KMS-11 (cell line): ENCODE results near the gene TTLL13.
"Not testable (repeated sequence)": the region's sequence is repeated elsewhere in the genome, so short reads cannot be mapped to it uniquely, and the experiment has no call there.

Experiments
- H2AFZ ChIP-seq: fragments of 200-600 bp; sonication (generic); 2 replicates; pipeline ENCODE4 v1.6.1; 2016; ENCODE audit warnings: antibody characterized with exemption, mixed run types, low read depth
- H3K27ac ChIP-seq: fragments of 200-600 bp; sonication (generic); 2 replicates; pipeline ENCODE4 v1.6.1; 2016; ENCODE audit warnings: mild to moderate bottlenecking, mixed run types
- H3K27me3 ChIP-seq: fragments of 200-600 bp; sonication (generic); 2 replicates; pipeline ENCODE4 v1.6.1; 2017; ENCODE audit warnings: mild to moderate bottlenecking, low read depth, mixed run types, moderate library complexity; ENCODE audit not compliant: insufficient read depth
- H3K36me3 ChIP-seq: fragments of 200-600 bp; sonication (generic); 2 replicates; pipeline ENCODE4 v1.6.1; 2017; ENCODE audit warnings: mild to moderate bottlenecking, mixed run types; ENCODE audit not compliant: insufficient read depth
- H3K4me1 ChIP-seq: fragments of 200-600 bp; sonication (generic); 2 replicates; pipeline ENCODE4 v1.6.1; 2016; ENCODE audit warnings: mild to moderate bottlenecking, low read depth, mixed run types; ENCODE audit not compliant: poor library complexity, severe bottlenecking
- H3K4me2 ChIP-seq: fragments of 200-600 bp; sonication (generic); 2 replicates; pipeline ENCODE4 v1.7.0; 2016; ENCODE audit warnings: mild to moderate bottlenecking, mixed run types
- H3K4me3 ChIP-seq: fragments of 200-600 bp; sonication (generic); IDR thresholded peaks from 2 replicates; pipeline ENCODE4 v1.6.1; 2017; ENCODE audit warnings: low read depth, low read length, mixed read lengths; ENCODE audit not compliant: insufficient read depth
- H3K79me2 ChIP-seq: fragments of 200-600 bp; sonication (generic); 2 replicates; pipeline ENCODE4 v1.6.1; 2016; ENCODE audit warnings: low read depth, mixed run types; ENCODE audit not compliant: insufficient read depth
- H3K9ac ChIP-seq: fragments of 200-600 bp; sonication (generic); 2 replicates; pipeline ENCODE4 v1.6.1; 2016; ENCODE audit warnings: mild to moderate bottlenecking, mixed run types
- H4K20me1 ChIP-seq: fragments of 200-600 bp; sonication (generic); 2 replicates; pipeline ENCODE4 v1.6.1; 2016; ENCODE audit warnings: mild to moderate bottlenecking, mixed run types; ENCODE audit not compliant: insufficient read depth
- CTCF ChIP-seq: fragments of 200-600 bp; sonication (generic); conservative IDR thresholded peaks from 2 replicates; pipeline ENCODE4 v1.6.1; 2017; ENCODE audit warnings: low read depth, mild to moderate bottlenecking, antibody characterized with exemption, low read length, moderate library complexity, mixed read lengths

TTLL13 gene

GRCh38 chr15:90287101-90287500 lies 37.7 kb downstream of the TTLL13 start:
- Histone ChIP-seq H3K4me3 (no peak overlapping the region), H3K4me1 (peaks cover 23% of the 10 kb centered on the region), H3K27ac (no peak overlapping the region), H3K79me2 (no peaks in the 10 kb centered on the region), H3K4me2 (no peak overlapping the region), H3K9ac (no peak overlapping the region), H3K27me3 (no peaks in the 10 kb centered on the region), H2AFZ (no peak overlapping the region), H4K20me1 (no peaks in the 10 kb centered on the region), H3K36me3 (no peaks in the 10 kb centered on the region)
- TF ChIP-seq CTCF, result no peak

GRCh38 chr15:90287946-90288345 lies 38.6 kb downstream of the TTLL13 start:
- no peaks in the 10 kb centered on the region for H4K20me1 ChIP-seq
- H3K36me3 ChIP-seq, result no peaks in the 10 kb centered on the region
- TF ChIP-seq CTCF, result no peak
- no peaks in the 10 kb centered on the region for H3K27me3 ChIP-seq
- H3K4me1 ChIP-seq, result peaks cover 27% of the 10 kb centered on the region
- no peak overlapping the region for H3K4me3 ChIP-seq
- no peak overlapping the region for H3K4me2 ChIP-seq
- H2AFZ ChIP-seq, result no peak overlapping the region
- no peak overlapping the region for H3K9ac ChIP-seq
- H3K27ac ChIP-seq, result no peak overlapping the region
- no peaks in the 10 kb centered on the region for H3K79me2 ChIP-seq

GRCh38 chr15:90291679-90292356 lies 42.5 kb downstream of the TTLL13 start:
- H3K36me3 ChIP-seq, result no peaks in the 10 kb centered on the region
- no peaks in the 10 kb centered on the region for H3K79me2 ChIP-seq
- no peaks in the 10 kb centered on the region for H4K20me1 ChIP-seq
- H2AFZ ChIP-seq, result peak overlapping the region; percentile 26; the same call in 1 of the 2 replicates
- H3K9ac ChIP-seq, result no peak overlapping the region
- H3K27me3 ChIP-seq, result no peaks in the 10 kb centered on the region
- H3K27ac ChIP-seq, result no peak overlapping the region
- peak overlapping the region; percentile 86; the same call in 1 of the 2 replicates for H3K4me2 ChIP-seq
- no peak for TF ChIP-seq CTCF
- H3K4me1 ChIP-seq, result peaks cover 32% of the 10 kb centered on the region
- H3K4me3 ChIP-seq, result no peak overlapping the region

- H3K9ac ChIP-seq, H3K27me3 ChIP-seq, H3K4me3 ChIP-seq, H3K79me2 ChIP-seq, H4K20me1 ChIP-seq, H3K36me3 ChIP-seq, H3K27ac ChIP-seq: not testable (repeated sequence)
- peaks cover 26% of the 10 kb centered on the region for H3K4me1 ChIP-seq
- peak; percentile 74 for TF ChIP-seq CTCF
- H3K4me2 ChIP-seq, result peak overlapping the region; percentile 31; the same call in 1 of the 2 replicates
- peak overlapping the region; percentile 66; the same call in 1 of the 2 replicates for H2AFZ ChIP-seq
These were observed 43.9 kb downstream of the TTLL13 start for GRCh38 chr15:90293040-90293810.
